ENCODE measurements around the gene C1GALT1C1.

DNA sequence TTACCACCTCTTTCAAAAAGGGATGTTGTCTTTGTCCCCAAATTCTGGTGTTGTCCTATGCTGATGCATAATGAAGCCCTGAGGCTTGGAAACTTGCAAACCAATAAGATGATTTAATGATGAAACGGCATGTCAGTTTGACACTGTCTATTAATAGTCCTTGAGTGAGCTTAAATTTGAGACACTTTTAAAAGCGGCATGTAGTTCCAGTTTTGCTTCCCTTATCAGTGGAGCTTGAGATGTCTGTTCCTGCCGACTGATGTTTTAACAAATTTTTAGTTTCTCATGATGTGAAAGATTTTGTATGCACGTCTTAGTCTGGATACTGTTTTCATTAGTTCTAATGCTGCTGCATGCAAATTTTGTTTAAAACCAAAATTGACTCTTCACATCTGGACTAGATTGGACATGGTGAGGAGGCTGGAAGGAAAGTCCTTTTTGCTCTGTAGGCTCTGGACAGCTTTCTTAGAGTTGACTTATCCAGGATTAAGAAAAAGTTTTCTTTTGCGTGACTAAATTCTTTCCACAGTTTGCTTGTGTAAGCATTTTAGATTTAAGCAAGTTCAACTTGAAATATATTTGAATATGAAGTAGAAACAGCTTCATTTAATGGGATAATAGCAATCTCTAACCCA lies 11.7 kb downstream of the C1GALT1C1 start:
- TF ChIP-seq, protein P1, sequence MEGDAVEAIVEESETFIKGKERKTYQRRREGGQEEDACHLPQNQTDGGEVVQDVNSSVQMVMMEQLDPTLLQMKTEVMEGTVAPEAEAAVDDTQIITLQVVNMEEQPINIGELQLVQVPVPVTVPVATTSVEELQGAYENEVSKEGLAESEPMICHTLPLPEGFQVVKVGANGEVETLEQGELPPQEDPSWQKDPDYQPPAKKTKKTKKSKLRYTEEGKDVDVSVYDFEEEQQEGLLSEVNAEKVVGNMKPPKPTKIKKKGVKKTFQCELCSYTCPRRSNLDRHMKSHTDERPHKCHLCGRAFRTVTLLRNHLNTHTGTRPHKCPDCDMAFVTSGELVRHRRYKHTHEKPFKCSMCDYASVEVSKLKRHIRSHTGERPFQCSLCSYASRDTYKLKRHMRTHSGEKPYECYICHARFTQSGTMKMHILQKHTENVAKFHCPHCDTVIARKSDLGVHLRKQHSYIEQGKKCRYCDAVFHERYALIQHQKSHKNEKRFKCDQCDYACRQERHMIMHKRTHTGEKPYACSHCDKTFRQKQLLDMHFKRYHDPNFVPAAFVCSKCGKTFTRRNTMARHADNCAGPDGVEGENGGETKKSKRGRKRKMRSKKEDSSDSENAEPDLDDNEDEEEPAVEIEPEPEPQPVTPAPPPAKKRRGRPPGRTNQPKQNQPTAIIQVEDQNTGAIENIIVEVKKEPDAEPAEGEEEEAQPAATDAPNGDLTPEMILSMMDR (IDR thresholded peaks at IDR 0.05): no peak
- no peak for TF ChIP-seq ZFX (IDR thresholded peaks at IDR 0.05; ENCODE audit: borderline replicate concordance)
